Neural cell (in vitro differentiated cells): ENCODE data around the gene PDK2. TPM values are rescaled to one million over a fixed set of nuclear protein-coding genes. Genes with fewer than 3 reads are reported as not detected.

Experiments used
- H2AFZ ChIP-seq: fragments of 200-600, 300-800 bp; sonication (generic), shearing (Covaris generic); 2 replicates; pipeline ENCODE4 v1.6.0; 2014; ENCODE audit warnings: low read depth, mild to moderate bottlenecking, antibody characterized with exemption, low read length, moderate library complexity
- H3F3A ChIP-seq: fragments of 200-600 bp; shearing (Covaris generic); 2 replicates; pipeline ENCODE4 v1.6.1; 2016; ENCODE audit warnings: mild to moderate bottlenecking, moderate library complexity, mixed read lengths, antibody characterized with exemption, low read length; ENCODE audit not compliant: insufficient read depth, poor library complexity, severe bottlenecking
- H3K27ac ChIP-seq: fragments of 200-600, 300-800 bp; sonication (generic), shearing (Covaris generic); 2 replicates; pipeline ENCODE4 v1.5.1; 2014; ENCODE audit warnings: mild to moderate bottlenecking, low read length, moderate library complexity
- H3K27me3 ChIP-seq: fragments of 300-800, 200-600 bp; sonication (generic), shearing (Covaris generic); 2 replicates; pipeline ENCODE4 v1.6.0; 2014; ENCODE audit warnings: mild to moderate bottlenecking, low read depth, low read length, moderate library complexity; ENCODE audit not compliant: insufficient read depth
- H3K36me3 ChIP-seq: fragments of 300-800, 200-600 bp; sonication (generic), shearing (Covaris generic); 2 replicates; pipeline ENCODE4 v1.5.1; 2014; ENCODE audit warnings: mild to moderate bottlenecking, antibody characterized with exemption, low read length, moderate library complexity; ENCODE audit not compliant: insufficient read depth
- H3K4me2 ChIP-seq: fragments of 300-800, 200-600 bp; sonication (generic), shearing (Covaris generic); 2 replicates; pipeline ENCODE4 v1.6.0; 2014; ENCODE audit warnings: mild to moderate bottlenecking, low read length
- H3K4me3 ChIP-seq: fragments of 300-800, 200-600 bp; sonication (generic), shearing (Covaris generic); 2 replicates; pipeline ENCODE4 v1.5.1; 2014; ENCODE audit warnings: mild to moderate bottlenecking, low read length, moderate library complexity
- H3K79me2 ChIP-seq: fragments of 200-600 bp; shearing (Covaris generic); replicated peaks from 2 replicates; pipeline ENCODE4 v1.6.0; 2014; ENCODE audit warnings: mild to moderate bottlenecking, low read length, moderate library complexity; ENCODE audit not compliant: insufficient read depth
- H3K9ac ChIP-seq: fragments of 300-800, 200-600 bp; sonication (generic), shearing (Covaris generic); 2 replicates; pipeline ENCODE4 v1.6.1; 2016; ENCODE audit warnings: mild to moderate bottlenecking, low read length, mixed read lengths
- H3K9me2 ChIP-seq: fragments of 200-600 bp; shearing (Covaris generic); 2 replicates; pipeline ENCODE4 v1.6.1; 2016; ENCODE audit warnings: mild to moderate bottlenecking, low read length, mixed read lengths; ENCODE audit not compliant: insufficient read depth
- H3K9me3 ChIP-seq: fragments of 200-600, 300-800 bp; sonication (generic), shearing (Covaris generic); 2 replicates; pipeline ENCODE4 v1.6.1; 2016; ENCODE audit warnings: mild to moderate bottlenecking, mixed run types, low read length, moderate library complexity, mixed read lengths
- H4K20me1 ChIP-seq: fragments of 200-600 bp; shearing (Covaris generic); 2 replicates; pipeline ENCODE4 v1.6.1; 2016; ENCODE audit warnings: mild to moderate bottlenecking, mixed run types; ENCODE audit not compliant: insufficient read depth
- CTCF ChIP-seq: fragments of 450-650 bp; IDR thresholded peaks from 2 replicates; pipeline ENCODE4 v1.5.1; 2014; ENCODE audit warnings: antibody characterized with exemption, mild to moderate bottlenecking, moderate library complexity; ENCODE audit not compliant: poor library complexity, severe bottlenecking
- EP300 ChIP-seq: fragments of 450-650 bp; conservative IDR thresholded peaks from 2 replicates; pipeline ENCODE4 v1.6.1; 2014; ENCODE audit warnings: antibody characterized with exemption, mild to moderate bottlenecking, moderate library complexity; ENCODE audit not compliant: poor library complexity, severe bottlenecking
- EZH2 ChIP-seq: fragments of 200-600, 300-800 bp; shearing (Covaris generic), sonication (generic); IDR thresholded peaks from 2 replicates; pipeline ENCODE4 v1.6.1; 2014; ENCODE audit warnings: antibody characterized with exemption, low read length, borderline replicate concordance, mild to moderate bottlenecking; ENCODE audit not compliant: insufficient read depth, poor library complexity, severe bottlenecking
- MXI1 ChIP-seq: fragments of 450-650 bp; conservative IDR thresholded peaks from 2 replicates; pipeline ENCODE4 v1.6.1; 2014; ENCODE audit warnings: antibody characterized with exemption, mild to moderate bottlenecking; ENCODE audit not compliant: poor library complexity, severe bottlenecking
- POLR2AphosphoS5 ChIP-seq: IDR thresholded peaks from 2 replicates; pipeline ENCODE4 v1.6.1; 2012
- RAD21 ChIP-seq: fragments of 450-650 bp; conservative IDR thresholded peaks from 2 replicates; pipeline ENCODE4 v1.6.1; 2014; ENCODE audit warnings: antibody characterized with exemption, mild to moderate bottlenecking, moderate library complexity
- SMC3 ChIP-seq: fragments of 450-650 bp; conservative IDR thresholded peaks from 2 replicates; pipeline ENCODE4 v1.6.1; 2014; ENCODE audit warnings: antibody characterized with exemption, mild to moderate bottlenecking, moderate library complexity; ENCODE audit not compliant: poor library complexity
- TAF1 ChIP-seq: IDR thresholded peaks from 2 replicates; pipeline ENCODE4 v1.6.1; 2012; ENCODE audit warnings: low read depth
- polyA plus RNA-seq: library from polyadenylated mRNA; depleted of rRNA; stranded (reverse); fragments of >200 nt; gene quantifications from 2 replicates; pipeline ENCODE4 v1.2.3, GENCODE V29; 2014
- TF ChIP-seq, protein P1 (sequence below): IDR thresholded peaks from 2 replicates; pipeline ENCODE4 v1.6.1; 2012; ENCODE audit warnings: borderline replicate concordance

Gene PDK2
- polyA plus RNA-seq, 1 donor from 2014 or later: 36.2 TPM

GRCh38 chr17:50102164-50102991 is 7.2 kb downstream of the PDK2 start:
- H3K4me2 ChIP-seq: no peak overlapping the region
- H3K9ac ChIP-seq: peak overlapping the region; percentile 58
- H3K27me3 ChIP-seq: no peaks in the 10 kb centered on the region
- peak overlapping the region; percentile 63 for H3K27ac ChIP-seq
- no peak overlapping the region for H3K4me3 ChIP-seq
- H4K20me1 ChIP-seq: no peaks in the 10 kb centered on the region
- no peak overlapping the region for H2AFZ ChIP-seq
- no peaks in the 10 kb centered on the region for H3K9me3 ChIP-seq
- H3K79me2 ChIP-seq: no peaks in the 10 kb centered on the region
- H3K9me2 ChIP-seq: no peaks in the 10 kb centered on the region
- H3F3A ChIP-seq: no peaks in the 10 kb centered on the region
- no peaks in the 10 kb centered on the region for H3K36me3 ChIP-seq
- no peak for TF ChIP-seq MXI1
- TF ChIP-seq EZH2: no peak
- TF ChIP-seq, protein P1, sequence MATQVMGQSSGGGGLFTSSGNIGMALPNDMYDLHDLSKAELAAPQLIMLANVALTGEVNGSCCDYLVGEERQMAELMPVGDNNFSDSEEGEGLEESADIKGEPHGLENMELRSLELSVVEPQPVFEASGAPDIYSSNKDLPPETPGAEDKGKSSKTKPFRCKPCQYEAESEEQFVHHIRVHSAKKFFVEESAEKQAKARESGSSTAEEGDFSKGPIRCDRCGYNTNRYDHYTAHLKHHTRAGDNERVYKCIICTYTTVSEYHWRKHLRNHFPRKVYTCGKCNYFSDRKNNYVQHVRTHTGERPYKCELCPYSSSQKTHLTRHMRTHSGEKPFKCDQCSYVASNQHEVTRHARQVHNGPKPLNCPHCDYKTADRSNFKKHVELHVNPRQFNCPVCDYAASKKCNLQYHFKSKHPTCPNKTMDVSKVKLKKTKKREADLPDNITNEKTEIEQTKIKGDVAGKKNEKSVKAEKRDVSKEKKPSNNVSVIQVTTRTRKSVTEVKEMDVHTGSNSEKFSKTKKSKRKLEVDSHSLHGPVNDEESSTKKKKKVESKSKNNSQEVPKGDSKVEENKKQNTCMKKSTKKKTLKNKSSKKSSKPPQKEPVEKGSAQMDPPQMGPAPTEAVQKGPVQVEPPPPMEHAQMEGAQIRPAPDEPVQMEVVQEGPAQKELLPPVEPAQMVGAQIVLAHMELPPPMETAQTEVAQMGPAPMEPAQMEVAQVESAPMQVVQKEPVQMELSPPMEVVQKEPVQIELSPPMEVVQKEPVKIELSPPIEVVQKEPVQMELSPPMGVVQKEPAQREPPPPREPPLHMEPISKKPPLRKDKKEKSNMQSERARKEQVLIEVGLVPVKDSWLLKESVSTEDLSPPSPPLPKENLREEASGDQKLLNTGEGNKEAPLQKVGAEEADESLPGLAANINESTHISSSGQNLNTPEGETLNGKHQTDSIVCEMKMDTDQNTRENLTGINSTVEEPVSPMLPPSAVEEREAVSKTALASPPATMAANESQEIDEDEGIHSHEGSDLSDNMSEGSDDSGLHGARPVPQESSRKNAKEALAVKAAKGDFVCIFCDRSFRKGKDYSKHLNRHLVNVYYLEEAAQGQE: no peak
- no peak for TF ChIP-seq SMC3
- TF ChIP-seq POLR2AphosphoS5: no peak
- TF ChIP-seq EP300: no peak
- no peak for TF ChIP-seq TAF1
- TF ChIP-seq RAD21: no peak
- TF ChIP-seq CTCF: no peak

DNA sequence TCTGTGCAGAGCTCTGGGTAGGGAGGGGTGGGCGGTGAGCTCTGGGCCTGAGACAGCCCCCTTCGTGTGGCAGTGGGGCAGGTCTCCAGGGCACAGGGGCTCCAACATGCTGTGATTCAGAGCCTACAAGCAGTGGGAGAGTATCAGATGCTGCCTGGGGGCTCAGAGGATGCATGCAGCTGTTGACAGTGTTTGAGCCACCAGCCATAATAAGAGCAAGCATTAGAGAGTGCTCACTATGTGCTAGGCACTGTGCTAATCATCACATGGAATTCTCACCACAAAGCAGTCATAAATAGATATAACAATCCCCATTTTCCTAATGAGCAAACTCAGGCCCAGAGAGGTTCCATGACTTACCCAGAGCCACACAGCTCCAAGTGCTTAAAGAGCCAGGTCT is 8.1 kb downstream of the PDK2 start:
- TF ChIP-seq MXI1 (no peak), SMC3 (no peak), POLR2AphosphoS5 (no peak), RAD21 (no peak), CTCF (no peak), EZH2 (no peak), TAF1 (no peak), EP300 (no peak)
- TF ChIP-seq, protein P1: no peak
- Histone ChIP-seq H3K36me3 (no peaks in the 10 kb centered on the region), H3K9me3 (no peaks in the 10 kb centered on the region), H3F3A (no peaks in the 10 kb centered on the region), H2AFZ (no peak overlapping the region), H3K4me3 (no peak overlapping the region), H4K20me1 (no peaks in the 10 kb centered on the region), H3K4me2 (no peak overlapping the region), H3K27me3 (no peaks in the 10 kb centered on the region), H3K9ac (no peak overlapping the region), H3K9me2 (no peaks in the 10 kb centered on the region), H3K79me2 (no peaks in the 10 kb centered on the region), H3K27ac (no peak overlapping the region)
